ENCODE results near the gene PRR16. TPM values are rescaled to one million over a fixed set of nuclear protein-coding genes. Genes with fewer than 3 reads are reported as not detected.
A peak's percentile ranks its signal among the peaks of the same experiment; 100 is the strongest.
"Not testable (repeated sequence)": the region's sequence is repeated elsewhere in the genome, so short reads cannot be mapped to it uniquely, and the experiment has no call there.

Gene PRR16
- total and polyA plus RNA-seq, 5 experiments from 2014 or later, result not detected

DNA sequence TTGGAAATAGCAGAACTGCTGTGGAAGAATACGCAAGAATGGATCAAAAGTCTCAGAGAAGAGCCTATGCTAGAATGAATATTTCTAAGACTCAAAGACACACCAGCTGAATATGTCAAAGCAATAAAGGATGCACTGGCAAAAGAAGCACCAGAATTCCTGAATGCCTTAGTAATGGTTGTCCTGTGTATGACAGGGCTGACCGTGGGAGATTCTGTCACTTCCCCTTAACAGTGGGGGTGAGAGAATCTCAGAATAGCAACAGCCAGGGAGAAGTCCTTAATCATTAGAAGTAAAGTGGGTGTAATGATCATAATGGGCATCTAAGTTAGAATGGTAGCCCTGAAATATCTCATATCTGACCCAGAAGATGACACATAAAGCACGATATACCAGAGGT is 14.6 kb upstream of the PRR16 start:
- Mint-ChIP-seq H3K27ac (no peak overlapping the region), H3K27me3 (peaks cover 0 to 2% (median 0%) of the 10 kb centered on the region in 5 donors), H3K4me3 (no peak overlapping the region), H3K36me3 (no peaks in the 10 kb centered on the region), H3K9me3 (peaks cover 0 to 9% (median 0%) of the 10 kb centered on the region in 9 donors), H3K4me1 (no peaks in the 10 kb centered on the region)
- no peak for ATAC-seq
- POLR2A ChIA-PET, result no interaction called here
- no peak for DNase-seq

DNA sequence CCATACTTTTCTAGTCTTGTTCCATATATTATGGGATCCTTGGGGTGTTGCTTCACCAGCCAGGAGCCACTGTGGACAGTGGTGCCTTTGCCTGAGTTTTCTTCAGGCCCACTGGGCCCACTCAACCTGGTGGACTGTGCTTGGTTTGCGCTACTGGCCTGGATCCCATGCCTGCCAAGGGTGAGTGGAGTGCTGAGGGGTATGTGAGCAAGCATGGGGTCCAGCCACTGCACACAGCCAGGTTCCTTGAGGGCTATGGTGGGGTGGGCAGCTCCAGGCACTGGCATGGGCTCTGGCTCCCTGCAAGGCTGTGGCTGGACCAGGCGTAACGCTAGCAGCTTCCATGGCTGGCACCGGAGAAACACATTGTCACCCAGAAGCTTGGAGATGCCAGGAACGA is 13.2 kb upstream of the PRR16 start:
- Mint-ChIP-seq H3K4me3 (no peak overlapping the region), H3K9me3 (peaks cover 0 to 9% (median 0%) of the 10 kb centered on the region in 9 donors), H3K4me1 (no peaks in the 10 kb centered on the region), H3K36me3 (no peaks in the 10 kb centered on the region), H3K27ac (no peak overlapping the region), H3K27me3 (no peaks in the 10 kb centered on the region)
- DNase-seq (no peak), ATAC-seq (no peak)
- POLR2A ChIA-PET, result no interaction called here

DNA sequence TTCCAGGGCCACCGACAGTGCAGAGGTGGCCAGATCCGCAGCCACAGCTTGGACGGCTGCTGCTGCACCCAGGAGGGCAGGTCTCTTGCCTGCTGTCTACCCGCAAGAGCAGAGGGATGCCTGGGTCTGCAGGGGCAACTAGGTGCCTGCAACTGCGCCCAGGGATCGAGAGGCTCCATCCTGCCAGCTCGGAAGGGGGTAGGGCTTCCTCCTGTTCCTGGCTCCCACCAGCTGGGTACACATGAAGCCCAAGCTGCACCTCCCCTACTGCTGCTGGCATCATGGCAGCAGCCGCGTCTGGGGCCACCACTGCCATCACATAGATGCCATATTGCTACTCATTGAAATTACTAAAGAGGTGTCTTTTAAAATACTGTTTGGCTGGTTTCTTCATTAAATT is 12.7 kb upstream of the PRR16 start:
- no peaks in the 10 kb centered on the region for H3K36me3 Mint-ChIP-seq
- H3K27me3 Mint-ChIP-seq, result no peaks in the 10 kb centered on the region
- H3K27ac Mint-ChIP-seq, result no peak overlapping the region
- H3K4me1 Mint-ChIP-seq, result no peaks in the 10 kb centered on the region
- H3K4me3 Mint-ChIP-seq, result no peak overlapping the region
- POLR2A ChIA-PET, result no interaction called here
- peaks cover 0 to 9% (median 0%) of the 10 kb centered on the region in 9 donors for H3K9me3 Mint-ChIP-seq
- ATAC-seq (no peak), DNase-seq (no peak)

DNA sequence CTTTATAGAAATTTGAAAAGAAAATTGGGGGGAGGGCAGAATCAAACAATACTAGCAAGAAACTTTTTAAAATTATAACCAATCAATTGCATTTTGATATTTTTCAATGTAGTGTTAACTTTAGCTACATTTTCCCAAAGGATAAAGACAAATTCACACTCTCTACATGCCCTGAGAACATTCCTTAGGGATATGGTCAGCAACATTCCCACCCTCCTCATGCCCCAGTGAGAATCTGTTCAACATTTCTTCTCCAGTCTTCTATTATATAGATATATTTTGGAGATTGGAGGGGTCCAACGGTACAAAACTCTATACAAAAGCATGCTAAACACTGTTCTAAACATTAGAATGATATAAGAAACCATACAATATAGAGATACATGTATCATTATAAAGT is 11.6 kb upstream of the PRR16 start:
- Mint-ChIP-seq H3K4me3 (no peak overlapping the region), H3K9me3 (peaks cover 0 to 9% (median 0%) of the 10 kb centered on the region in 9 donors), H3K36me3 (no peaks in the 10 kb centered on the region), H3K27me3 (no peaks in the 10 kb centered on the region), H3K27ac (no peak overlapping the region), H3K4me1 (peaks cover 0 to 3% (median 1%) of the 10 kb centered on the region in 4 donors)
- POLR2A ChIA-PET, result no interaction called here
- DNase-seq (no peak), ATAC-seq (no peak)

DNA sequence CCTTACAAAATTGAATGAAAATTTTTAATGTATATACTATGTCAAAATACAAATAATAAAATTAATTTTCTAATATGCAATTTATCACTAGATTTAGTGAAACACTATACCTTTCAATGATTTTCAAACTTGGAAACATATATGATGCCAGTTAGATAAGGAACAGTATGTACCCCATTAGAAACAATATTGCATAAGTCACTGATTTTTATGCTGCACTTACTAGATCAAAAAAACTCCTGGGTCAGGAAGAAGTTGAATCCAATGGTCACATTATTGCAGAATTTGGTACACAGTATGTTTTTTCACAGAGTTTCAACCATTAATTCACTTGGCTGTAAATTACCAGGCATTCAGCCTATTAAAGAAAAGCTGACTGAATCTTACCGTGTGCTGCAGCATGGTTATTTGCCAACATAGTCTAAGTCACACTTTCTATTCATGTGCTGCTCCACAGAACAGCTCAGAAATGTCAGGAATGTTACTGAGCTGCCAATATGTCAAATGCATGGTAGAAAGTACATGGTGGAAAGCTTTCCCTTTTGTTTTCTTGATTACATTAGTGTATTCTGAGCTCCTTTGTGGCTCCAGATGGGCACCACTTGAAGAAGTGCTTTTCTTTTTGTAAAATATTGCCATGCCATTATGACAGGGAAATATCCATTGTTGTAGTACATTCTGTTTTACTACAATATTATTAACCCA is 9.9 kb upstream of the PRR16 start:
- H3K9me3 Mint-ChIP-seq, result peaks cover 0 to 9% (median 0%) of the 10 kb centered on the region in 9 donors
- H3K36me3 Mint-ChIP-seq, result no peaks in the 10 kb centered on the region
- ATAC-seq (no peak), DNase-seq (no peak)
- H3K27me3 Mint-ChIP-seq, result no peaks in the 10 kb centered on the region
- H3K4me1 Mint-ChIP-seq, result peaks cover 0 to 8% (median 4%) of the 10 kb centered on the region in 4 donors
- no peak overlapping the region for H3K27ac Mint-ChIP-seq
- POLR2A ChIA-PET, result no interaction called here
- H3K4me3 Mint-ChIP-seq, result no peak overlapping the region

DNA sequence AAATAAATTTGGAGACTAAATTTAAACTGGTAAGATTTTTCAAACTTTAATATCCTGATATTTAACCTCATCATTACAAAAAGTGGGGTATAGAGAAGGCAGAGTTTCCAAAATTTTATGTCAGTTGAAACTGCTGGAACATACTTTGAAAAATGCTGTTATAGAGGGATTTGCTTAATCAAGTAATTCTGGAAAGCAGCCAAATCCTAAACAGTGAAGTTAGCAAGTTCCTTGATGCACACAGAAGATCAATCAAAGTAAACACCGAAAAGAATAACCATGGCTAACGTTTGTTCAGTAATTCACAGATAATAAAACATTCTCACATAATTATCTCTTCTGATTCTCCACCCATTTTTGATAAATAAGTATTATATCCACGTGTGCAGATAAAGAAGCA is 8.1 kb upstream of the PRR16 start:
- Mint-ChIP-seq H3K36me3 (no peaks in the 10 kb centered on the region), H3K27me3 (no peaks in the 10 kb centered on the region), H3K4me1 (peaks cover 0 to 8% (median 4%) of the 10 kb centered on the region in 4 donors), H3K4me3 (no peak overlapping the region), H3K27ac (no peak overlapping the region), H3K9me3 (peaks cover 0 to 3% (median 0%) of the 10 kb centered on the region in 9 donors)
- POLR2A ChIA-PET, result no interaction called here
- no peak for ATAC-seq
- no peak for DNase-seq

DNA sequence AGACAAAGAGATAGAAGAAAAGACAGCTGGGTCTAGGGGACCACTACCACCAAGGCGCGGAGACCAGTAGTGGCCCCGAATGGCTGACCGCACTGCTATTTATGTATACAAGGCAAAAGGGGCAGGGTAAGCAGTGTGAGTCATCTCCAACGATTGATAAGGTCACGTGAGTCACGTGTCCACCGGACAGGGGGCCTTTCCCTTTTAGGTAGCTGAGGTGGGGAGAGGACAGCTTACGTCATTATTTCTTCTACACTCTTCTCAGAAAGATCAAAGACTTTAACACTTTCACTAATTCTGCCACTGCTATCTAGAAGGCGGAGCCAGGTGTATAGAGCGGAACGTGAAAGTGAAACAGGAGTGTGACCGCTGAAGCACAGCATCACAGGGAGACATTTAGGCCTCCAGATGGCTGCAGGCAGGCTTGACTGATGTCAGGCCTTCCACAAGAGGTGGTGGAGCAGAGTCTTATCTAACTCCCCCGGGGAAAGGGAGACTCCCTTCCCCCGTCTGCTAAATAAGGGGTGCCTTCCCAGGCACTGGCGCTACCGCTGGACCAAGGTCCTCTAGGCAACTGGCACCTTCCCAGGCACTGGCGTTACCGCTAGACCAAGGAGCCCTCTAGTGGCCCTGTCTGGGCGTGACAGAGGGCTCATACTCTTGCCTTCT is 6.1 kb upstream of the PRR16 start:
- Mint-ChIP-seq H3K9me3 (peaks cover 0 to 3% (median 0%) of the 10 kb centered on the region in 9 donors), H3K36me3 (no peaks in the 10 kb centered on the region), H3K27ac (peak overlapping the region in 6 of 10 donors; percentile 1 to 80 (median 36)), H3K27me3 (peaks cover 4 to 19% (median 6%) of the 10 kb centered on the region in 5 donors), H3K4me1 (peaks cover 0 to 10% (median 4%) of the 10 kb centered on the region in 4 donors), H3K4me3 (peak overlapping the region; percentile 57 to 87 (median 76))
- ATAC-seq (peak; percentile 53 to 69), DNase-seq (peak in 7 of 10 donors; percentile 22 to 64 (median 35))
- POLR2A ChIA-PET, result no interaction called here

DNA sequence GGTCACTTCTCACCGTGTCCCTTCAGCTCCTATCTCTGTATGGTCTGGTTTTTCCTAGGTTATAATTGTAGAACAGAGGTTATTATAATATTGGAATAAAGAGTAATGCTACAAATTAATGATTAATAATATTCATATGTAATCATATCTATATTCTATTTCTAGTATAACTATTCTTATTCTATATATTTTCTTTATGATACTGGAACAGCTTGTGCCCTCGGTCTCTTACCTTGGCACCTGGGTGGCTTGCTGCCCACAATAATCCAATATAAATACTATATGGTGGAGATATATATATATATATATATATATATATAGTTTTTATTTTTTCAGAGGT is 5.6 kb upstream of the PRR16 start:
- H3K9me3 Mint-ChIP-seq, ATAC-seq, DNase-seq, POLR2A ChIA-PET, H3K36me3 Mint-ChIP-seq: not testable (repeated sequence)
- H3K4me3 Mint-ChIP-seq, result peak overlapping the region in 8 of 10 donors; percentile 57 to 87 (median 74)
- H3K4me1 Mint-ChIP-seq, result peaks cover 0 to 15% (median 6%) of the 10 kb centered on the region in 4 donors
- peaks cover 8 to 24% (median 9%) of the 10 kb centered on the region in 5 donors for H3K27me3 Mint-ChIP-seq
- H3K27ac Mint-ChIP-seq, result peak overlapping the region in 1 of 10 donors; percentile 38

DNA sequence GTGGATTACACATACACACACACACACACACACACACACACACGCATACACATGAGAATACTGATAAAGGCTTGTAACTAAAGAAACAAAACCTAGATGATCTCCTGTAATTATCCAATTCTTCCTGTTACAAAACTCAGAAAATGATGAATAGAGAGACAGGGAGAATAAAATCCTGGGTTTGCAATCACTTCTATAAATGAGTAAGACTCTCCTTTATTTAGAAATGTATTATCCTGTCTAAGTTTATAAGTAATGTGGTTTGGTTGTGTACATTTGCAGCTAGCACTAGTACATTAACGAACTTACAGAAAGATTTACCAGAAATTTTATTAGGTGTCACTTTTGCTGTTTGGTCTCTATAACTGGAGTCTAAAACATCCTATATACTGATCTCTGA is 2.8 kb upstream of the PRR16 start:
- peaks cover 0 to 28% (median 20%) of the 10 kb centered on the region in 4 donors for H3K4me1 Mint-ChIP-seq
- no peak overlapping the region for H3K27ac Mint-ChIP-seq
- no peak overlapping the region for H3K4me3 Mint-ChIP-seq
- H3K36me3 Mint-ChIP-seq, result no peaks in the 10 kb centered on the region
- POLR2A ChIA-PET, result no interaction called here
- DNase-seq (no peak), ATAC-seq (no peak)
- H3K9me3 Mint-ChIP-seq, result peaks cover 0 to 5% (median 0%) of the 10 kb centered on the region in 9 donors
- H3K27me3 Mint-ChIP-seq, result peaks cover 14 to 36% (median 20%) of the 10 kb centered on the region in 5 donors

DNA sequence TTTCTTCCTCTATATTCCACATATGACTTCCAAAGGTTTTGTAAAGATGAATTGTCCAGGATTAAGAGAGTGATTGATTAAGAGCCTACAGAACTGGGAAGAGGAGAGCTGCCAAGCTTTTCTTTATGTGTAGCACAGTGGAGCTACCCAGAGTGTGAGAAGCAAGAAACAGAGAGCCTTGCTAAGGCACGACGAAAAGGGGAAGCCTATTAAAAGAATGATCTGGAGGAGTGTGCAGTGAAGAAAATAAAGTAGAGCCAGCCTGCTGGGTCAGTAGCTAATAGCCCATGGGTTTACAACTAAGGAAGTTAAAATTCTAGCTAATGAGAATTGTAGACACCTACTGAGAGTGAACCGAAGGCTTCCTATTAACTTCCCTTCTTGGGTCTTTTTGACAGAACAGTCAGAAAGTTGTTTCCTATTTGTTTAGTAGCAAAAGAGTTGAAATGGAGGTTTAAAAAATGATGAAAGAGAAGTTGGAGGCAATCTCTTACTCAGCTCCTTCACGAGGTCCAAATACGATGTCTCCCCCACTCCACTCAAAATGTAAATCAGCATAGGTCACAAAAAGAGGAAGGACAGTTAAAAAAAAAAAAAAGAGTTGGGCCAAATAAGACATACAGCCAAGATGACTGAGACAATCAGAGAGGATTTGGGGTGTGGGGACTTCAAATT is 957 bp upstream of the PRR16 start:
- peaks cover 0 to 21% (median 16%) of the 10 kb centered on the region in 4 donors for H3K4me1 Mint-ChIP-seq
- no peak for ATAC-seq
- peak overlapping the region in 1 of 10 donors; percentile 69 for H3K27ac Mint-ChIP-seq
- H3K4me3 Mint-ChIP-seq, result peak overlapping the region in 7 of 10 donors; percentile 14 to 72 (median 53)
- POLR2A ChIA-PET, result no interaction called here
- peaks cover 0 to 2% (median 0%) of the 10 kb centered on the region in 3 donors for H3K36me3 Mint-ChIP-seq
- peaks cover 0 to 5% (median 0%) of the 10 kb centered on the region in 9 donors for H3K9me3 Mint-ChIP-seq
- no peak for DNase-seq
- peaks cover 17 to 50% (median 27%) of the 10 kb centered on the region in 5 donors for H3K27me3 Mint-ChIP-seq

DNA sequence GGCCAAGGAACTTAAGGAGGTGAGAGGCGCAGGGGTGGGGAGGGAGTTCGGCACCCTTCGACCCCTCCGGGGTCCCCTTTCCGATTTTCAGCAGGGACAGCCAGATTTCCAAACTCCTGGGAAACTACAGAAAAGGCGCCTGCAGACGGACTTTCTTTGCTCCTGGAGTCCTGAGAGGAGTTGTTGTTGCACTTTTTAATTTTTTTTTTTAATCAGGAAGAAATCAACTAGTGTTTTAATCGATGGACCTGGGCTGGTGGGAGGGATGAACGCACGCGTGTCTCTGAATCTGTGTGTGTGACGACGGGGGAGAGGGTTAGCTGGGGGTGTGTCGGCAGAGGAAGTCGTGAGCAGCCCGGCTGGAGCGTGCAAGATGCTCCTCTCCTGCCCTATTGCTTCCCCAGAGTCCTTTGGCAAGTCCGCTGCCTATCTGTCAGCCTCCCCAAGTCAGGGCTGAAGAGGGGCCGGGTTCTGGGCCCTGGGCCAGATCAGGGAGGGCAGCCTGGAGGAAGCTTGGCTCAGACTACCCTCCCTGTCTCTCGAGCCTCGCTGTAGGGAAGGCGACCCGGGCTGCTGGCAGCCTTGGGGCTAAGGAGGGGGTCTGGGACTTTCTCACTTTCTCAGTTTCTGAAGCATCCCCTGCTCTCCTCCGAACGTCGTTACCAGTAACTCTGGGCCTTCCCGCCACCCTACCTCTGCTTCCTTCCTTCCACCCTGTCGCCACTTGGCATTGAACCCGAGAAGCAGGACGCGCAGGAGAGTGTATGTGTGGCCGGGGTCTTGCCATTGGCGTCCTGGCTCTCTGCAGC is 731 bp downstream of the PRR16 start:
- DNase-seq, result no peak

DNA sequence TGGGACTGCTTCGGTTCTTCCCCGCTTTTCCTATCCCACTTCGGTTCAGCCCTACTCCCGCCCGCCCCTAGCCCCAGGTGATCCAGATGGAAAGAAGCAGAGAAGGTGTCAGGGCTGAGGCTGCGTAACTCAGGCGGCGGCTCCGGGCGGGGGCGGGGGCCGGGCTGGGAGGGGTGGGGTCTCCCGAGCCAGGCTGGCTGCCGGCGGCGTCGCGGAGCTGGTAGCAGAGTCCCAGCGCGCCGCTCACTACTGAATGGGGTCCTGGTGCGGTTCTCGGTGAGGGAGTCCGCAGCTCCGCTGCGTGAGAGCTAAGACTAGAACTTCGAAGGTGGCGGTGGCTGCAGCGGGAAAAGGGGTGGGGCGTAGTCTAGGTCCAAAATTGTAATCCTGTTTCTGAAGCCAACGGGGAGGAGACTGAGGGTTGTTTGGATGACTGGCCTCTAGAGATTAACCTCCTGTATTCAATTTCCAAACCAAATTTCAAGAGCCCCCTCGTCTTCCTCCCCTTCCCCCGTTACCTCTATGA is 1.4 kb downstream of the PRR16 start:
- Mint-ChIP-seq H3K4me1 (peaks cover 0 to 21% (median 16%) of the 10 kb centered on the region in 4 donors), H3K27ac (no peak overlapping the region), H3K4me3 (peak overlapping the region in 7 of 10 donors; percentile 26 to 75 (median 54)), H3K27me3 (peaks cover 17 to 52% (median 27%) of the 10 kb centered on the region in 5 donors), H3K36me3 (peaks cover 0 to 2% (median 0%) of the 10 kb centered on the region in 3 donors), H3K9me3 (peaks cover 0 to 5% (median 0%) of the 10 kb centered on the region in 9 donors)
- ATAC-seq, result peak in 1 of 2 donors; percentile 18
- POLR2A ChIA-PET, result no interaction called here
- no peak for DNase-seq

More for the DNA sequence above, 731 bp downstream of the PRR16 start:
- Mint-ChIP-seq H3K36me3 (peaks cover 0 to 2% (median 0%) of the 10 kb centered on the region in 3 donors), H3K9me3 (peaks cover 0 to 5% (median 0%) of the 10 kb centered on the region in 9 donors), H3K4me3 (peak overlapping the region; percentile 36 to 82 (median 58)), H3K27me3 (peaks cover 17 to 52% (median 27%) of the 10 kb centered on the region in 5 donors), H3K27ac (no peak overlapping the region), H3K4me1 (peaks cover 0 to 21% (median 16%) of the 10 kb centered on the region in 4 donors)
- POLR2A ChIA-PET, result no interaction called here
- ATAC-seq, result peak in 1 of 2 donors; percentile 22

All from naive thymus-derived CD8-positive, alpha-beta T cell (primary cell).